ENCODE measurements around the gene CCDC167. TPM values are rescaled to one million over a fixed set of nuclear protein-coding genes. Genes with fewer than 3 reads are reported as not detected.

CCDC167 gene
- total RNA-seq, 1 donor from 2014 or later, result 82.7 TPM

DNA sequence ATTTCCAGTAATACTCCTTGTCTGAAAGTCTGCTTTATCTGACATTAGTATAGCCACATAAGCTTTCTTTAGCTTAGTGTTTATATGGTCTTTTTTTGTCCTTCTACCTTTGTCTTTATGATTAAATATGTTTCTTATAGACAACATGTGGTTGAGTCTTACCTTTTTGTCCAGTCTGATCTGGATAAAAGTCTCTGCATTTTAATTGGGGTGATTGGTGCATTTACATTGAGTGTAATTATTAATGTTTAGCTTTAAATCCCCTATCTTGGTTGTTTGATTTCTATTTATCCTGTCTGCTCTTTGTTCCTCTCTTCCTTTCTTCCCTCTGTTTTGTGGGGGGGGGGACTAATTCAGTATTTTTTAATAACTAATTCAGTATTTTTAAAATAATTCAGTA is 32.0 kb downstream of the CCDC167 start:
- Histone ChIP-seq H3K36me3 (ENCODE audit: control insufficient read depth, insufficient read depth, low read length) (no peaks in the 10 kb centered on the region), H3K27me3 (ENCODE audit: control insufficient read depth, insufficient read depth, low read length) (no peaks in the 10 kb centered on the region), H3K4me3 (ENCODE audit: low read depth, low read length) (no peak overlapping the region)
- DNase-seq (ENCODE audit: low read depth), result no peak
- TF ChIP-seq, protein P1, sequence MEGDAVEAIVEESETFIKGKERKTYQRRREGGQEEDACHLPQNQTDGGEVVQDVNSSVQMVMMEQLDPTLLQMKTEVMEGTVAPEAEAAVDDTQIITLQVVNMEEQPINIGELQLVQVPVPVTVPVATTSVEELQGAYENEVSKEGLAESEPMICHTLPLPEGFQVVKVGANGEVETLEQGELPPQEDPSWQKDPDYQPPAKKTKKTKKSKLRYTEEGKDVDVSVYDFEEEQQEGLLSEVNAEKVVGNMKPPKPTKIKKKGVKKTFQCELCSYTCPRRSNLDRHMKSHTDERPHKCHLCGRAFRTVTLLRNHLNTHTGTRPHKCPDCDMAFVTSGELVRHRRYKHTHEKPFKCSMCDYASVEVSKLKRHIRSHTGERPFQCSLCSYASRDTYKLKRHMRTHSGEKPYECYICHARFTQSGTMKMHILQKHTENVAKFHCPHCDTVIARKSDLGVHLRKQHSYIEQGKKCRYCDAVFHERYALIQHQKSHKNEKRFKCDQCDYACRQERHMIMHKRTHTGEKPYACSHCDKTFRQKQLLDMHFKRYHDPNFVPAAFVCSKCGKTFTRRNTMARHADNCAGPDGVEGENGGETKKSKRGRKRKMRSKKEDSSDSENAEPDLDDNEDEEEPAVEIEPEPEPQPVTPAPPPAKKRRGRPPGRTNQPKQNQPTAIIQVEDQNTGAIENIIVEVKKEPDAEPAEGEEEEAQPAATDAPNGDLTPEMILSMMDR (IDR thresholded peaks at IDR 0.05; ENCODE audit: insufficient read depth, low read length, poor library complexity, severe bottlenecking), result no peak

DNA sequence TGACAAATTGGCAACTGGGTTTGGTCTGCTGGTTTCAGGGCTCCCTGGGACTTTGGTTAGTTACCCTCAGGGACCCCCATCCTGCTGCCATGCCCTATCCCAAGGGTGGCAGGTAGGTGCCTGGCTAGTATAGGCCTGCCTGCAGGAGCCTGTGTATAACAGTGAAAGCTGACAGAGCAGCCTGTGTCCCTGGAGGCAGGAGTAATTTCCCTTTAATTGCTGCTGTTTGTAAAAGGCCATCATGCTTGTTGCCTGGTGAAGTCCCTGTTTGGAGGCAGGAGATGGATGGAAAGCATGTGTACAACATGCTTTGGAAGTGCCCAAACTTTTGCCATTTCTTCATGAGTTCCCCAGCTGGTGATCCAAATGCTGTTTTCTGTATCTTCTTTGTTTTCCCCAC is 36.6 kb downstream of the CCDC167 start:
- H3K4me3 ChIP-seq (ENCODE audit: low read depth, low read length), result no peak overlapping the region
- no peak for DNase-seq (ENCODE audit: low read depth)
- no peaks in the 10 kb centered on the region for H3K27me3 ChIP-seq (ENCODE audit: control insufficient read depth, insufficient read depth, low read length)
- TF ChIP-seq, protein P1 (IDR thresholded peaks at IDR 0.05; ENCODE audit: insufficient read depth, low read length, poor library complexity, severe bottlenecking), result no peak
- no peaks in the 10 kb centered on the region for H3K36me3 ChIP-seq (ENCODE audit: control insufficient read depth, insufficient read depth, low read length)

DNA sequence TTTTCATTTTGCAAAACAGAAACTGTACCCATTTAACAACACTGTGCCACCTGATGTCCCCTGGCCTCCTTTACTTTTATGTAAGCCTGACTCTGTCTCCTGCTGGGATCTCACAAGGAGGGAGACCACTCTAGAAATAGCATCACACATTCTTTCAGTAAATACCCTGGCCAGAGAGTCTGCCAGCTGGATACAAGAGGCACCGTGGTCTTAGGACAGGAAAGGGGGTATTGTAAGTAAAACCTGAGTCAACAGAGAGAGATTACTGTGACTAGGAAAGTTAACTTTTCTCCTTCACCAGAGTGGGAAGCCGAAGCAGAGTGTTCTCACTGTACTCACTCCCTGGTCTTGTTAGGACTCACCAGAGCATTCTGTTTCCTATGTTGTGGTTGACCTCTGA is 38.9 kb downstream of the CCDC167 start:
- DNase-seq (ENCODE audit: low read depth), result no peak
- no peaks in the 10 kb centered on the region for H3K36me3 ChIP-seq (ENCODE audit: control insufficient read depth, insufficient read depth, low read length)
- TF ChIP-seq, protein P1 (IDR thresholded peaks at IDR 0.05; ENCODE audit: insufficient read depth, low read length, poor library complexity, severe bottlenecking), result no peak
- H3K27me3 ChIP-seq (ENCODE audit: control insufficient read depth, insufficient read depth, low read length), result no peaks in the 10 kb centered on the region
- H3K4me3 ChIP-seq (ENCODE audit: low read depth, low read length), result no peak overlapping the region

DNA sequence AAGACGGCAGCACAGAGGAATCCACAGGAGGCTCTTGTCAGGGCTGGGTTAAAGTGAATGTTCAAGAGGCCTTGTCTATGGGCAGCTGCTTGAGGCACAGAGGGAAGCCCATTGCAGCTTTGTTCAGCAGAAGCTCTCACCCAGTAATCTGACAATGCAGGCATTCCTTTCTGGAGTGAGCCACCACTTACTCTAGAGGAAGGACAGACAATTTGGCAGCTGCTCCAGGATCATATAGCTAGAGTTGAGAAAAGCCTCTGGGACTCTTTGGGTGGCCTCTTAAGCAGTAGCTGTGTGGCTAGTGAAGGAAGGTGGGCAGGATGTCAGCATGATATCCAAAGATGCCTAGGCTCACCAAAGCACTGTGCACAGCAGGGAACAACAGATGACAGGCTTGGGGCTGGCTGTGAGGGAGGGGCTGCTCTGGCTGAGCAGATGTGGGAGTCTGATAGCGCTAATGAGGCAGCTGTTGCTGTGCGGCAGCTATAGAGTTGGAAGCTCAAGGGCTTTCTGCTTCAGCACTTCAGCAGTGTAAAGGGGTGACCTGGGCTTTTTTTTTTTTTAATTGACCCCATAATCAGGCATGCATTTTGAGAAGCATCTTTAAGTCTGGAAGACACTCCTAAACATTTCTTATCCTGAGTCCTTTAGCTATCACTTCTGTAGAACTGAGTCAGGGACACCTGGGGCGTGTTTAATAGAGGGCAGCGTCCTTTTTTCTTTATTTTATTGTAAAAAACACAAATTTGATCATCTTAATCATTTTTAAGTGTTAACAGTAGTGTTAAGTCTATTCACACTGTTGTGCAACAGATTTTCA is 39.5 kb downstream of the CCDC167 start:
- TF ChIP-seq, protein P1 (IDR thresholded peaks at IDR 0.05; ENCODE audit: insufficient read depth, low read length, poor library complexity, severe bottlenecking), result no peak
- Histone ChIP-seq H3K4me3 (ENCODE audit: low read depth, low read length) (no peak overlapping the region), H3K27me3 (ENCODE audit: control insufficient read depth, insufficient read depth, low read length) (no peaks in the 10 kb centered on the region), H3K36me3 (ENCODE audit: control insufficient read depth, insufficient read depth, low read length) (no peaks in the 10 kb centered on the region)
- DNase-seq (ENCODE audit: low read depth), result no peak

DNA sequence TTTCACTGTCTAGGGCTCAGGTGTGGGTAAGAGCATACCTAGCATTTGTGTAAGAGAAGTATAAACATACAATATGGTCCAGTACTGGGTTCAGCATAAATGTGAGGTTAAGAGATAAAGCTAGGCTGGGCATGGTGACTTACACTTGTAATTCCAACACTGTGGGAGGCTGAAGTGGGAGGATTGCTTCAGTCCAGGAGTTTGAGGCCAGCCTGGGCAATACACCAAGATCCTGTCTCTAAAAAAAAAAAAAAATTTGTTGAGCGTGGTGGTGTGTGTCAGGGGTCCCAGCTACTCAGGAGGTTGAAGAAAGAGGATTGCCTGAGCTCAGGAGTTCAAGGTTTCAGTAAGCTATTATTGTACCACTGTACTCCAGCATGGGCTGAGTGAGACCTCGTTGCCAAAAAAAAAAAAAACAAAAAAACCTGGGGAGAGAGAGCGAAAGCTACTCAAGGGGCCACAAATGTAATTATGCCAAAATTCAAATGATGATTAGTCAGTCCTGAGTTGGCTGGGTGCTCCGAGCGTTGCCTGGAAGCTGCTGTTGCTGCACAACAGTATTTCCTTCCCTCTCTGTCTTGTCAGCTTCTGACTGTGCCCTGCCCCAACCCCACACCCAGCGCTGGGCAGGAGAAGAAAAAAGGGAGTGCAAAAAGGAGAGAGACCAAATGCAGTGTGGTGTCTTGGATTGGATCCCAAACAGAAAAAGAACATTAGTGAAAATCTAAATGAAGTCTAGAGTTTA is 42.7 kb downstream of the CCDC167 start:
- H3K27me3 ChIP-seq (ENCODE audit: control insufficient read depth, insufficient read depth, low read length), result no peaks in the 10 kb centered on the region
- no peak overlapping the region for H3K4me3 ChIP-seq (ENCODE audit: low read depth, low read length)
- TF ChIP-seq, protein P1 (IDR thresholded peaks at IDR 0.05; ENCODE audit: insufficient read depth, low read length, poor library complexity, severe bottlenecking), result no peak
- no peaks in the 10 kb centered on the region for H3K36me3 ChIP-seq (ENCODE audit: control insufficient read depth, insufficient read depth, low read length)
- DNase-seq (ENCODE audit: low read depth), result no peak
